CD4-positive, alpha-beta T cell treated with Interleukin-6 at 100 ng/mL for 8 hours (primary cell): ENCODE results near the gene SPTLC1.
"Not testable (repeated sequence)": the region's sequence is repeated elsewhere in the genome, so short reads cannot be mapped to it uniquely, and the experiment has no call there.

Experiments
- DNase-seq: peaks from one replicate; pipeline ENCODE4 v3.0.0-alpha.2; 2020; ENCODE audit warnings: mixed read lengths, low spot score

SPTLC1 gene

DNA sequence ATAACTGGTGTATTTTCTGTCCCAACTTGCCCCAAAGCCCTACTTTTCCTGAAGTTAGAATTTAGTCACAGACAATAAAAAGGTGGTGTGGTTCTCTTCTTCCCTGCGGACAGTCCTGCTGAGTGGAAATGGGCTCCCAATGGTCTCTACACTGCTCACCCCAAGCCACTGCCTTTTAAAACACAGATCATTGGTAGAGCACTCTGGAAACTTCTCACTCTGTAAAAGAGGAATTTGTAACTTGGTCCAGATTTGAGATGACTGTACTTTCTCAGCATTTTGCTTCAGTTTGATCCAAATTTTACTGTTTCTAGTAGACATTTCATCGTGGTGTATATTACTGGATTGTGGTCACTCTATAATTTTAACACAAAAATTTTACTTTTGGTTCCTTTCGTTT, 84.8 kb downstream of the SPTLC1 start:
- DNase-seq = no peak

DNA sequence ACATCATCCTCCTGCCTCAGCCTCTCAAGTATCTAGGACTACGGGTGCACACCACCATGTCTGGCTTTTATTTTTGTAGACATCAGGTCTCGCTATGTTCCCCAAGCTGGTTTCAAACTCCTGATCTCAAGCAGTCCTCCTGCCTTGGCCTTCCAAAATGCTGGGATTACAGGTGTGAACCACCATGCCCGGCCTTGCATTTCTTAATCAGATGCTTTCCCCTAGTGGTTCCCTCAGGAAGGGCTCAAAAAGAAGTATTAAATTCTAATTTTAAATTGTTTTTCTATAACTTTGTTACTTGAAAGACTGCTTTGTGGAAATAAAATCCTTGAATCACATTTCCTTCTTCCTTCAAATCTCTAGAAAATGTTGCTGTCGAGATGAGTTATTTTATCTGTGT, 85.7 kb downstream of the SPTLC1 start:
- no peak for DNase-seq

DNA sequence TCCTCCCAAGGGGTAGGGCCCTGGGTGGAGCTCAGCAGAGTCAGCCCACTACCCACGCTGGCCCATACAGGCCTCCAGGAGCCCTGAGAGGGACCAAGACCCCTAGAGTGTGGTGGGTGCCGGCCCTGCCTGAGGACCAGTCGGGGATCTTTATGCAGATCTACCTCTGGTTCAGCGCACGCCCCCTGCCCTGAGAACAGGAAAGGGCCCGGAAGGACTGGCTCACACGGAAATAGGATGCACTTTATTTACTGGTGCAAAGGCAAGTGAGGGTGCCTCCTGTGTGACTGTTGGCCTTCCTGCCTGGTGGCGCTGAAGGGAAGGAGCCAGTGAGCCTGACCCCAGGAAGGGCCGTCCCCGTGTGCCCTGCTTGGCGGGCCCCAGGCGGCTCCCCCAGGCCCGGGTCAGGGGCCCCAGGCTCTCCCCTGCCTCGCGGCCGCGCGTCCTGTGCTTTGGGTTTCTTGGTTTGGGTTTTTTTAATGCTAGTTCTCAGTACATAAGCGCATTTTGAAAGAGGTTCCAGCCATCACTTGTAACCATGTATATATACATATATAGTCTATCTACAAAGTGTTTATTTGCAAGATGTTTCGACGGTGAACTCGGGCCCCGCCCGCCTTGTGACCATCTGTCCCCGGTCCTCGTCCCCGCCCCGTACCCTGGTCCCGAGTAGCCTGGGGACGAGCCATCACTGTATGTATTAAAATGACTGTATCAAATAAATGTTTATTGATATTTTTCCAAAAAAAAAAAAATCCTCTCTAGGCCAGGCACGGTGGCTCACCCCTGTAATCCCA, 88.8 kb downstream of the SPTLC1 start:
- DNase-seq = no peak

DNA sequence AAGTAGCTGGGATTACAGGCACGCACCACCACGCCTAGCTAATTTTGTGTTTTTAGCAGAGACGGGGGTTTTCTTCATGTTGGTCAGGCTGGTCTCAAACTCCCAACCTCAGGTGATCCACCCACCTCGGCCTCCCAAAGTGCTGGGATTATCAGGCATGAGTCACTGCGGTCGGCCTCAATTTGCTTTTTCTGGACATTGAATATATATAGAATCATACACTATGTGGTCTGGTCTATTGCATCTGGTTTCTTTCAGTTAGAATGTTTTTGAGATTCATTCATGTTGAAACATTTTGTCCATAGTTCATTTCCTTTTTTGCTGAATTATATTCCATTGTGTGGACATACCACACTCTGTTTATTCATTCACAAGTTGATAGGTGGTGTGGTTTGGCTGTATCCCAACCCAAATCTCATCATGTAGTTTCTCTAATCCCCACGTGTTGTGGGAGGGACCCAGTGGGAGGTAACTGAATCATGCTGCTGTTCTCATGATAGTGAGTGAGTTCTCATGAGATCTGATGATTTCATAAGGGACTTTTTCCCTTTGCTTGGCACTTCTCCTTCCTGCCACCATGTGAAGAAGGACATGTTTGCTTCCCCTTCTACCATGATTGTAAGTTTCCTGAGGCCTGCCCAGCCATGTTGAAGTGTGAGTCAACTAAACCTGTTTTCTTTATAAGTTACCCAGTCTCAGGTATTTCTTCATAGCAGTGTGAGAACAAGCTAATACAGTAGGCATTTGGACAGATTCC, 93.2 kb downstream of the SPTLC1 start:
- not testable (repeated sequence) for DNase-seq

DNA sequence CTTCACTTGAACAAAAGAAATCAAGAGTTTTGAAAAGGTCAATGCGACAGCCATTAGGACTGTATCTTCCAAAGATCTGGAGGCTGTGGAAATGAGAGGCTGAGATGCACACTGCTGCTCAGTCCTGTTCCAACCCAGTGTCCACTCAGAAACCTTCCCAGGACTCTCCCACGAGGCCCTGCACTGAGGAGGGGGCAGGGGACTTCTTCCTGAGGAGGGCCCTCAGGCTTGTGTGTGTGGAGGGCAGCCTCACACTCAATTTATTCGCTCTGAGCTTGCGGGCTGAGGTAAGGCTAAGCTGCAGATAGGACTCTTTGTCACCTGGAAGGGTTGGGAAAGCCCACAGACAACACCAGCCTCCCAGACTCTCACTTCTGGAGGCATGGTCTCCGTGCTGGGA, 95.6 kb downstream of the SPTLC1 start:
- DNase-seq = no peak

DNA sequence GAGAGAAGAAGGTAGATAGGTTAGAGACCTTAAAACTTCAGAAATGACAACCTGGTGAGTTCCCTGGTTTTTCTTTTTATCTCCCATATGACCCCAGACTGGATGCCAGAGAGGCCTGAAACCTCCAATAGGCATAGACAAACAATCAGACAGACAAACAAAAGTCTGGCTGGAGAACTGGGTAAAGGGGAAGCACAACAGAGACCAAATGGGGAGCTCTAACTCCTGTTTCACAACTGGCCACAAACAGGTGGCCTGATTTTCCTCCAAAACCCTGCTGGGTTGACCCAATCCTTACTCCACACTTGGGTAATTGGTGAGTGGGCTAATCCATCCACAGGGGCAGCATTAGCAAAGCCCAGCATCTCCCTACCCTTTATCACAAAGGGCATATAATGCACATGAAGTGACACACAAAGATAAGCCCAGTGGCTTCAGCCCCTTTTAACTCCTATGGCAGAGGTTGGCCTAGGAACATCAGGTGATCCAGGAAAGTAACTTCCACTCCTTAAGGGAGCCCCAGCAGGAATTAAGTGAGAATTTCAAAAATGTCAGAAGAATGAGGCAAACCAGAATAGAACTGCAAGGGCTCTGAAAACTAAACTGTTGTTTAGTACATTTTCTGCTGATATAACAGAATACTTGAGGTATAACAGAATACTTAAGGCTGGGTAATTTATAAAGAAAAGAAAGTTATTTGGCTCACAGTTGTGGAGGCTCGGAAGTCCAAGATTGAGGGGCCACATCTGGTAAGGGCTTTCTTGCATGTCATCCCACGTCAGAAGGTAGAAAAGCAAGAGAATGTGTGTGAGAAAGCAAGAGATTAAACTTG, 104.3 kb downstream of the SPTLC1 start:
- DNase-seq = no peak

DNA sequence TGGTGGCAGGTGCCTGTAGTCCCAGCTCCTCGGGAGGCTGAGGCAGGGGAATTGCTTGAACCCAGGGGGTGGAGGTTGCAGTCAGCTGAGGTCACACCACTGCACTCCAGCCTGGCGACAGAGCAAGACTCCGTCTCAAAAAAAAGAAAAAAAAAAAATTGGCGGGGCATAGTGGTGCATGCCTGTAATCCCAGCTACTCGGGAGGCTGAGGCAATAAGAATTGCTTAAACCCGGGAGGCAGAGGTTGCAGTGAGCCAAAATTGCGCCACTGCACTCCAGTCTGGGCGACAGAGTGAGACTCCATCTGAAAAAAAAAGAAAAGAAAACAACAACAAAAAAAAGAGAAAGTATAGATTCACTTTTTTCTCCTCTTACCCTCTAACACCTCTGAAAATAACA, 105.0 kb downstream of the SPTLC1 start:
- not testable (repeated sequence) for DNase-seq

DNA sequence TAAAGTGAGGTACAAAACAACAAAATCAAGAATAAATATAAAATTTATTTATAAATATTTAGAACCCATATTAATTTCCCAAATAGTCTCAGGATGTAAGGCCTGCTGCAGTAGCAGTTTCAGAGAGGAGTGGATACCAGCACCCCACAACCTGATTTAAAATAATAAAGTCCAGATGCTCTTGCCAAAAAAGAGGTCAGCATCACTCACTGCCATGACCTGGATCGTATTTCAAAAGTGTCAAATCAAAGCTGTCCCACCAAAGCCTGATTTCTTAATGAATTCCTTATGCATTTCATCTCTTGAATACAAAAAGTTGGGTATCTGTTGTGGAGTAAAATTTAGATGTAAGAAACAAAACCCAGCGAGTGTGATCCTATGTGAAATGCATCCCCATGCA, 107.2 kb downstream of the SPTLC1 start:
- DNase-seq = no peak

DNA sequence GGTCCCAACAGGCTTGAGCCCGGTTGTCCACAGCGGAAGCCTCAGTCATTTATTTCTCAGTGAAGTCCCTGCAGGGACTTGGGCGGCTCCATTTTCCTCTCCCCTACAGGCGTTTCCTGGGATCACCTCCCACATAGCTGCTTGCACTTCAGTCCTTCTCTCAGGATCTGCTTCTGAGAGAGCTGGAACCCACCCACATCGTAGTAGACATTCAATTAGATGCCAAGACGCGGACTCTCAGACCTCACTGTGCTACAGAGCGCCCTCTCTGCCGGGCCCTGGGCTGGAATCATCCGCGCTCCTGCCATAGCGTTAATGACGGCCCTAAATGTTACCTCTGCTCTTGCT, 111.2 kb downstream of the SPTLC1 start:
- no peak for DNase-seq

DNA sequence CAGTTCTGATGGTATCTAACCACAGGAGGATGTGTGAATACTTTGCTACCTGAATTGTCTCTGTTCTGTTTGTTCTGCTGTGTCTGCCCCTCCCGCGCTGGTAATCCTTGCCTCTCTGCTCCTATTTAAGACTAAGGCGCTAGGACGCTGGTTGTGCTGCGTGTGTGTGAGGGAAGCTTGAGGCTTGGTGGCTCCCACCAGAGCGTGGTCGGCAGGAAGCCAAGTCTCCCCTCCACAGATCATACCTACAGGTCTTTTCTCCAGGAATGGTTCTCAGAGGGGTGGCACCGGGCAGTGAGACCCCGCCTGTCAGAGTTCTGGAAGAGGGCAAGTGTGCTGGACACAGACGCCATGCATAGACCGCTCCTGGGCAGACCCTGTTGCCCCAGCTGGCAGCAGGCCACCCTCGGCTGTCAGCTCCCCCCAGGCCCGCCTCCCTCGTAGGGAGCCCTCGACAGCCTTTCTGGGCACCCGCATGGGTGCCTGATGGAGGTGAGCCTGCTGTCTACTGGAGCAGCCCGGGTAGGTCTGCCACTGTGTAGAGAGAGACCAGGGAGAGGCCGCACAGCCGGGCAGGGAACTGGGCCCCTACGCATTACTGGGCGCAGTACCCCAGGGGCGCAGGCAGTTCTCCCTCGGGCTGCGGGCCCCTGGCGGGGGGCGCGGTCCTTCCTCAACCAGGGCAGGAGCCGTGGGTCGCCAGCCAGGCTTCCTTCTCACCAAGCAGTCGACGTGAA, 111.7 kb downstream of the SPTLC1 start:
- no peak for DNase-seq

DNA sequence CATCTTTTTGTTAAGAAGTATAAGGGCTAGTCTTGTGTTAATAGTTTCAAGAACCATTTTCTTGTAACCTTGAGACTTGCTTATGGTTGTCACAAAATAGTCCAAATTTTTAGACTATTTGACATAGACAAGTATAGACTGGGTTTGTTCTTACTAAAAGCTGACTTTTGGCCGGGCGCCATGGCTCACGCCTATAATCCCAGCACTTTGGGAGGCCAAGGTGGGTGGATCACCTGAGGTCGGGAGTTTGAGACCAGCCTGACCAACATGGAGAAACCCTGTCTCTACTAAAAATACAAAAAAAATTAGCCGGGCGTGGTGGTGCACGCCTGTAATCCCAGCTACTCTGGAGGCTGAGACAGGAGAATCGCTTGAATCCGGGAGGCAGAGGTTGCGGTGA, 113.3 kb downstream of the SPTLC1 start:
- DNase-seq = not testable (repeated sequence)

DNA sequence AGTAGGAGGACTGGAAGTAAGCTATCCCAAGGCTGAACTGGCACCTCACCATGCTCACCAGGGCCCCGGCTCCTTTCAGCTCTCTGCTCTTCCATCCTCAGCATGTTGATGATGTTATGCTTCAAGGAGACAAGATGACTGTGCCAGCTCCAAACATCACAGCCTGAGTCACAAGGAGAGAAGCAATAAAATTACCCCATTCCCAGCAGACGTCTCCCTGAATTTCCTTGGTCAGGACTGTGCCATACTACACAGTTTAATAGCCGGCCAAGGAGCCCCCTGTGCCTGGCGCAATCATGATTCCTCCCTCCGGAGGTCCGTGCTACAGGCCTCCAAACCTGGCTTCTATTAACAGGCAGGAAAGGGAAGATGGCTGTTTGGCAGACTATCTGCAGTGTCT, 114.0 kb downstream of the SPTLC1 start:
- DNase-seq = no peak

DNA sequence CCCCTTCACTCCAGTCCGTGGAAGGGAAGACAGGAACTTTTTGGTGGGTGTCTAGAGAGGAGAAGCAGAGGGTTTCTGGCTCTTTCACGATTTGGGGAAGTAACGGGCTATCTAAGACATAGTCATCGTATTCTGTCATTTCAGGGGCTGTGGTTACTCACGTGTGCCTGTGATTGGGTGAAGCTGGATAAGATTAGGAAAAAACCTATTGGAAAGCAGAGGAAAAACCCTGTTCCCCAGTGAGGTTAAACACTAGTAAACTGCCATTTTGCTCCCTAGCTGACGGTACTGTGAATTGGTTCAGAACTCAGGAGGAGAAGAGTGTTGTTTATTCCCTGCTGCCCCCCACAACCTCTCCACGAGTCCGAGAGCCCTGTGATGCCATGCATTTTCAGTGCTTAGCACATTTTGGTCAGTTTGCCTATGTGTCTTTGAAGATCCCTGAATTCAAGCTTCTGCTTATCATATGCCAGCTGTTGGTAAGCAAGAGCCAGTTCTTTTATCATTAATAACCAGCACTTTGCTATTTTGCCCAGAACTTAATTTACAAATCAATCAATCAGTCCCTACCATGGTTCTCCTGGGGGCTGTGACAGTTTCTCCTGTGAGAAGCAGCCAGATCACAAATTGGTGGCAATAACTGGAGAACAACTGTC, 120.1 kb downstream of the SPTLC1 start:
- DNase-seq = no peak

DNA sequence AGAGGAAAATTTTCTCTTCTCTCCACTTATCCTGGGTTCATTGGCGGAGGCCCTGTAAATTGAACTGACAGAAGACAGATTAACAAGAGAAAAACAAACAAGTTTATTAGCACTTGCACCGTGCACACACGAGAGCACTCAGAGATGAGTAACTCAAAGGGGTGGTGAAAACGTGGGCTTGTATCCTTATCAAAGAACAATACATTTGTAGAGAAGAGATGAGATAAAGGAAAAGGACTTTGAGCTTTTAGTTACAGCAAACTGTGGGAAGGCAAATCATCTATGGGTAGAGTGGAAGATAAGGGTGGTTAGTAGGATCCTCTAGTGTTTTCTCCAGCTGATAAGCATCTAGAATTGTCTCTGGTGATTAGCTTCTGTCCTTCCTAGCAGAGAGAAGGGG, 120.8 kb downstream of the SPTLC1 start:
- DNase-seq = no peak

DNA sequence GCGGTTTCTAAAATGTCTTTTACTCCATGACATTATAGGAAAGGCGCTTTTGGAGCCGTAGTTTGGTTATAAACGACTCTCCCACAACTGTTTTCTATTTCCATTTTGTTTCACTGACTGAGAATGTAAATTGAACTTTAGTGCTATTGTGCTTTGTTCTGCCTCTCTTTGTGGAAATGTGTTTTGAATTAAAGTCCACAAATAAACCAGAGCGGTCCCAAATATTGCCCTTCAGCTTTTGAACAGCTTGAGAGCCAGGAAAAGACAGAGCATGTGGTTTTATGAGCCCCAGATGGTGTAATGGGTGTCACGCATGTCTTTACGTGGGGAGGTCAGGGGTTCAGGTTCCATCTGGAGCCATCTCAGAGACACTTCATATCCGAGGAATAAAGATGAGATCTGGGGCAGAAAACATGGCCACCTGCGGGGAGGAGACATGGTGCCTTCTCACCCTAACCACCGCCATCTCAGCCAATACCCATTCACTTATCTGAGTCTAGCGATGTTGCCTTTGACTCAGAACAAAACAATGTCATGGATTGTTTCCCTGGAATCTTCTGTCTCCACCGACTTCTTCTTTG, 122.7 kb downstream of the SPTLC1 start:
- DNase-seq = no peak

DNA sequence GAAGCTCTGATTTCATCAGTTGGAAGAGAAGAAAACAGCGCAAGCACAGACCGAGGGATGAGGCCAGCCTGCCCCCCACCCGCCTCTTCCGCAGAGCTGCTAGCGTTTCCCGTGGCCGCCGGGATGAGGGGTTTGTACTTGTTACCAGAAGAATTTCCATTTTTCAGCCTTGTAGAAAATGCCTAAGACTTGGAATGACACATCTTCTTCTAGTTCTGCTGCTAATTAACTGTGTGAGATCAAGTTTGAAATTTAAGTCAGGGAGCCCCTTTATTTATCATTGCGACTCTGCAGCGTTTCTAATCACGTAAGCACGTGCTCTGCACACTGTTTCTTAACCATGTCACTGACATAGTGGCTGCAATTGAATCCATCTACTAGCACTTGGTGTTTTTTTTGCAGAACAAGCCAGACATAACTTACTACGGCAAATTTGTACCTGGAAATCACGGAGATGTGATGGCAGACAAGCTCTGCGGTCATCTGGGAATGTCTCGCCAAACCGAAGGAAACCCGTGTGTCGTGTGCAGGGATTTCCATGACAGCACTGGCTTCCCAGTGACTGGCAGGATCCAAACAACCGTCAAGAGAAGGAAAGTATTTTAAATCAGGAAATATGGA, 123.4 kb downstream of the SPTLC1 start:
- no peak for DNase-seq

DNA sequence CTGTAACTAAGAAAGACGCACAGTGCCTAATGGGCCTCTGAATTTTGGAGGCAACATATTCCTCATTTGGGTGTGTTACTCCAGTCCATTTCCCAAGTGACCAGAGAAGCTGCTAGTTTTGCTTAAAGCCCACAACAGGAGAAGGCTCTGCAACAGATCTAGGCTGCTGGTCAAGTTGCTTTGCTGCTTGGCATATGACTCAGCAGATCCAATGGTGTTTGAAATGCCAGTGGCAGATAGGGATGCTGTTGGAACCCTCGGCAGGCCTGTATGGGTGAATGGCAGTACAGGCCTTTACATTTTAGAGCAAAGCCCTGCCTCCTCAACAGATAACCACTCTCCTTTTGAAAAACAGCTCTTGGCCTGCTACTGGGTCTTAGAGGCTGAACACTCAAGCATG, 129.0 kb downstream of the SPTLC1 start:
- no peak for DNase-seq

DNA sequence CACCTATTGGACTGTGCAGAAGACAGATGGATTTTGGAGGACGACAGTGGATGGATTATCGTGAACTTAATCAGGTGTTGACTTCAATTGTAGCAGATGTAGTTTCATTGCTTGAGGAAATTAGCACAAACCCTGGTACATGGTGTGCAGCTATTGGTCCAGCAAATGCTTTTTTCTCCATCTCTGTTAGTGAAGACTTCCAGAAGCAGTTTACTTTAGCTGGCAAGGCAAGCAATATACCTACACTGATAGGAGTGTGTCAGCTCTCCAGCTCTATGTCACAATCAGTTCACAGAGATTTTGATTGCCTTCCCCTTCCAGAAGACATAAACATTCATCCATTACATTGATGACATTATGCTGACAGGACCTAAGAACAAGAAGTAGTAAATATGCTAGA, 129.5 kb downstream of the SPTLC1 start:
- no peak for DNase-seq
